Measurements from ENCODE around the gene CD99L2. TPM values are rescaled to one million over a fixed set of nuclear protein-coding genes. Genes with fewer than 3 reads are reported as not detected.
A peak's percentile ranks its signal among the peaks of the same experiment; 100 is the strongest.

Gene CD99L2
- total RNA-seq, 2 donors from 2014 or later: 66.0 to 72.0 TPM

DNA sequence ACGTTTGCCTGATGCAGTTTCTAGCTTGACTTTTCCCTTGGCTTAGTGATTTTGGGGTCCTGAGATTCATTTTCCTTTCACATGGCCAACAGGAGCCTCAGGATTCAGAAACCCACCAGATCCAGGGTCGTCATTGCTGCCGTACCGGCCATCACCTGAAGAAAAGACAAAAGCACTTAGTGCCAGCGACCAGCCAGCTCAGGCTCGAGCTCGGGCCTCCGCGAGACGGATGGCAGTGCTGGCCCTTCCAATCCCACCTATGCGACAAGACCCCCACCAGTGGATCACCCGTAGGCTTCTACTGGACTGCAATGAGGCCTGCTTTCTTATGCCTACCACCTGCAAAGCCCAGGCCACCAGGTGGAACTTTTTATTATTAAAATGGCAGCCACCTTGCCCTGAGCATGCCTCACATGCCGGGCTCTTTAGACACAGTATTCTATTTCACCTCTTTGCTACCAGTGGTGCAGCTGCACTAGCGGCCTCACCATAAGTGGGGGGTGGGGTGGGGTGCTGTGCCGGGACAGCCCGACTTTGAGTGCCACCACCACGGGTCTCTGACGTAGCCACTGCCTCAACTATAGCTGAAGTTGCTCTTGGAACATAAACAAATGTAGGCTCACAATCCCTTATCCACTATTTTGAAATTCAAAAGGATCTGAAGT lies 121.0 kb downstream of the CD99L2 start:
- TF ChIP-seq, protein P1, sequence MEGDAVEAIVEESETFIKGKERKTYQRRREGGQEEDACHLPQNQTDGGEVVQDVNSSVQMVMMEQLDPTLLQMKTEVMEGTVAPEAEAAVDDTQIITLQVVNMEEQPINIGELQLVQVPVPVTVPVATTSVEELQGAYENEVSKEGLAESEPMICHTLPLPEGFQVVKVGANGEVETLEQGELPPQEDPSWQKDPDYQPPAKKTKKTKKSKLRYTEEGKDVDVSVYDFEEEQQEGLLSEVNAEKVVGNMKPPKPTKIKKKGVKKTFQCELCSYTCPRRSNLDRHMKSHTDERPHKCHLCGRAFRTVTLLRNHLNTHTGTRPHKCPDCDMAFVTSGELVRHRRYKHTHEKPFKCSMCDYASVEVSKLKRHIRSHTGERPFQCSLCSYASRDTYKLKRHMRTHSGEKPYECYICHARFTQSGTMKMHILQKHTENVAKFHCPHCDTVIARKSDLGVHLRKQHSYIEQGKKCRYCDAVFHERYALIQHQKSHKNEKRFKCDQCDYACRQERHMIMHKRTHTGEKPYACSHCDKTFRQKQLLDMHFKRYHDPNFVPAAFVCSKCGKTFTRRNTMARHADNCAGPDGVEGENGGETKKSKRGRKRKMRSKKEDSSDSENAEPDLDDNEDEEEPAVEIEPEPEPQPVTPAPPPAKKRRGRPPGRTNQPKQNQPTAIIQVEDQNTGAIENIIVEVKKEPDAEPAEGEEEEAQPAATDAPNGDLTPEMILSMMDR (IDR thresholded peaks at IDR 0.05): no peak
- H3K9me3 ChIP-seq: no peaks in the 10 kb centered on the region
- no peaks in the 10 kb centered on the region for H3K4me1 ChIP-seq
- H3K27me3 ChIP-seq: no peaks in the 10 kb centered on the region
- DNase-seq (ENCODE audit: low spot score): no peak
- H3K27ac ChIP-seq: no peak overlapping the region
- H3K4me3 ChIP-seq: no peak overlapping the region
- H3K36me3 ChIP-seq: no peaks in the 10 kb centered on the region

DNA sequence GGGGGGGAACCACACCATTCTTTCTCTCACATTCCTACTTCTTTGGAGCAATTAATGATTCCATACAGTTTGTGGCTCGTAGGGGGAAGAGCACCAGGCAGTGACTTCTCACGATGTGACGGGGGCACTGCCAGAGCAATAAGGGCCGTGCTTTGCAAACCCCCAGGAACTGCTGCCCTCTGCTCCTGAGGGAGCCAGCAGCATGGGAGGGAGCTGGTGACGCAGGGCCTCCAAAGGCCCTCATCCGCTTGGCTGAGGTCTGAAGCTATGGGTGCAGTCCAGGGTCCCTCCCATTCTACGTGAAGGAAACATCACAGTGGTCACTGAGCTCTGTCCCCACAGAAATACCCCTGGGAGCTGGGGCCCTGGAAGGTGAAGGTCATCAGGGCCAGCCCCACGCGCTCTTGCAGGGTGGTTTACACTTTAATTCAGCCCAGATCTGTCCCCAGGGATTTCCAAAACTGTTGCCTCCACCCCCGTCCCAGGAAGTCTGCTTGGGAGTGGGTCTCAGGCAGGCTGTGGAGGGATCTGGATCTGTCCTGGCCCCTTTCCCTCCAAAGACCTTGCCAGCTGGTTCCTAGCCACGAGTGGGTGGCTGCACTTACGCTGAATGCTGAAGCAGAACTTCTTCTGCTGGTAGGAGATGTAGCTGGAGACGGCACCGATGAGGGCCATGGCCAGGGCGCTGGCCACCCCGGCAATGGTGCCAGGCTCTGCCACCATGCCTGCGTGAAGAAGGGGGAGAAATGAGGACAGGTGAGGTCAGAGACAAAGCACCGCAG lies 122.7 kb downstream of the CD99L2 start:
- Histone ChIP-seq H3K27me3 (no peaks in the 10 kb centered on the region), H3K4me1 (no peaks in the 10 kb centered on the region), H3K4me3 (no peak overlapping the region), H3K27ac (no peak overlapping the region), H3K9me3 (no peaks in the 10 kb centered on the region), H3K36me3 (no peaks in the 10 kb centered on the region)
- TF ChIP-seq, protein P1 (IDR thresholded peaks at IDR 0.05): no peak
- DNase-seq (ENCODE audit: low spot score): peak; percentile 42

DNA sequence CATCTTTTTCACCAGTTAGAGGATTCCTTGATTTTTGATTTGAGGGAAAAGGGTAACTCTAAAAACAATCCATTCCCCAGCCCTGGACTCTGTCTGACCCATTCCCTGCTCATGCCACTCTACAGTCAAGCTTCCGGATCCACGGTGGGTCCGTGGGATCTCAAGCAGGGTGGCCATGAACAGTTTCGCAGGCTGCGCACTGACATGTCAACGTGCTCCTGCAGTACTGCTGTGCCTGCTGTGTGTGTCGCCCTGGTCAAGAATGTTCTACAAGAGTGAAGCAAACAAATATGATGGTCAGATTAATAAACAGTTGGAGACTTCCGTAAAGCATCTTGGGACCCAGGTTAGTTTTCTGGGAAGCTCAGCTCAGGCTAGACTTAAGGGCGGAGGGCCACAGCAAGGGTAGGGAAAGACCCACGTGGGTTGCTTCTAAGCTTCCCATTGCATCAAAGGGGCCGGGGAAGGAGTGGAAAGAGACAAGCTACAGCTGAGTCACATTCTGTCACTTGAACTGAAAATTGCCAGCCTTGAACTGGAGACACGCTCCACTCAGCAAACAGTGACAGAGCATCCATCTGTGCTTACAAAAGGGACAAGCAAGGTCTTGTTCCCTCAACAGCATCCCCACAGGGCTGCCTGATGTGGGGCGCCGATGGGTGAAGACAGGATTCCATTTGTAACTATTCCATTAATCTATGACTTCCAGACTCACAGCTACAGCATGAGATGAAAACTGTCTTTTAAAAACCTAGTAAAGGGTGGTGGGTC lies 123.5 kb downstream of the CD99L2 start:
- H3K27me3 ChIP-seq: no peaks in the 10 kb centered on the region
- TF ChIP-seq, protein P1 (IDR thresholded peaks at IDR 0.05): no peak
- H3K4me1 ChIP-seq: no peaks in the 10 kb centered on the region
- no peaks in the 10 kb centered on the region for H3K9me3 ChIP-seq
- H3K36me3 ChIP-seq: no peaks in the 10 kb centered on the region
- peak; percentile 54 for DNase-seq (ENCODE audit: low spot score)
- H3K27ac ChIP-seq: no peak overlapping the region
- no peak overlapping the region for H3K4me3 ChIP-seq

DNA sequence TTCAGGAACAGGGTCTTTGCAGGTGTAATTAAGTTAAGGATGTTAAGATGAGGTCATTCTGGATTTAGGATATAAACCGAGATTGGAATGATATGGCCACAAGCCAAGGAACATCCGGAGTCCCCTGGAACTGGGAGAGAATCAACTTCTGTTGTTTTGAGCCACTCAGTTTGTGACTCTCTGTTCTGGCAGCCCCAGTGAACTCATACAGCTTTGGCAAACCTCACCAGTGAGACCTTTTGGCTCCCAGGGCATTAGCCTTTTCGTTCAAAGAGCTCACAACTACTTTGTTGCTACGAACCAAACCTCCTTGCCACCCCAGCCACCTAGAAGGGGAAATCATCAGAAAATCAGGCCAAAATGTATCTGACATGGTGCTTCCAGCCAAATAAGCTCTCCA lies 124.8 kb downstream of the CD99L2 start:
- Histone ChIP-seq H3K36me3 (no peaks in the 10 kb centered on the region), H3K4me1 (no peaks in the 10 kb centered on the region), H3K27me3 (no peaks in the 10 kb centered on the region), H3K27ac (no peak overlapping the region), H3K9me3 (no peaks in the 10 kb centered on the region), H3K4me3 (no peak overlapping the region)
- TF ChIP-seq, protein P1 (IDR thresholded peaks at IDR 0.05): no peak
- no peak for DNase-seq (ENCODE audit: low spot score)

DNA sequence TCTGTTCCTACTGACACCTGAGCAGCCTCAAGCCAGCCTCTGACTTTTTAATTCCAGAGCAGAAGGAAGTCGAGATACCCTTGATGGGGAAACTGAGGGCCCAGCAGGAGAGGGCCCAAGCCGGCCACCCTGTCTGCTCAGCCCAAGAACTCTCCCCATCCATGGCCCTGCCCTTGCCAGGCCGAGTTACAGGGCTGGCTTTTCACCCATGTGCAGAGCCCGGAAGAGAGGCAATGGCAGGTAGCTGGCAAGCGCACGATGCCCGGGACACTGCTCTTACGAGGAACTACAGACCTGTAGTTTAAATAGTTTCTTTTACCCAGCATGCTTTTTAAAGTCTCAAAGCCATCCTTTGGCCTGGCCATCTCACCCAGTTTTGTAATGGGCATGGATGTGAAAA lies 125.4 kb downstream of the CD99L2 start:
- Histone ChIP-seq H3K27me3 (no peaks in the 10 kb centered on the region), H3K9me3 (no peaks in the 10 kb centered on the region), H3K36me3 (no peaks in the 10 kb centered on the region), H3K4me3 (no peak overlapping the region), H3K27ac (no peak overlapping the region), H3K4me1 (no peaks in the 10 kb centered on the region)
- DNase-seq (ENCODE audit: low spot score): no peak
- TF ChIP-seq, protein P1 (IDR thresholded peaks at IDR 0.05): no peak
